ENCODE measurements around the gene AS3MT.
"Not testable (repeated sequence)": the region's sequence is repeated elsewhere in the genome, so short reads cannot be mapped to it uniquely, and the experiment has no call there.

The AS3MT gene

GRCh38 chr10:102845352-102845902 lies 23.8 kb upstream of the AS3MT start:
- Histone ChIP-seq H3K14ac (ENCODE audit: low read length in 2 of 2) (no peak overlapping the region), H2BK5ac (ENCODE audit: low read depth, low read length, poor library complexity, severe bottlenecking) (no peak overlapping the region), H3K23ac (ENCODE audit: low read length in 2 of 2) (no peak overlapping the region), H2AFZ (ENCODE audit: low read depth, low read length) (no peak overlapping the region), H2BK12ac (ENCODE audit: low read length in 2 of 2) (no peak overlapping the region), H3K4me3 (ENCODE audit: insufficient read depth in 1 of 2, low read depth in 1 of 2, low read length in 2 of 2) (no peak overlapping the region), H3K4ac (ENCODE audit: low read depth in 1 of 2, low read length in 2 of 2) (no peak overlapping the region), H2AK5ac (ENCODE audit: low read length, severe bottlenecking) (no peak overlapping the region), H3K18ac (ENCODE audit: low read depth in 1 of 2, low read length in 2 of 2) (no peak overlapping the region), H3K27ac (ENCODE audit: low read length, poor library complexity, severe bottlenecking) (no peak overlapping the region), H3K79me1 (replicated peaks; ENCODE audit: low read length, poor library complexity, severe bottlenecking) (no peaks in the 10 kb centered on the region), H4K8ac (ENCODE audit: low read length) (no peak overlapping the region), H3K27me3 (ENCODE audit: control insufficient read depth in 1 of 2, insufficient read depth in 1 of 2, low read length in 2 of 2) (peaks cover 5 to 11% of the 10 kb centered on the region in 2 experiments), H3K9me3 (ENCODE audit: control insufficient read depth, low read length) (peaks cover 3% of the 10 kb centered on the region), H3K36me3 (ENCODE audit: control insufficient read depth in 1 of 2, insufficient read depth in 2 of 2, low read depth in 1 of 2, low read length in 2 of 2) (no peaks in the 10 kb centered on the region), H3K9ac (ENCODE audit: low read length) (no peak overlapping the region), H3K4me1 (ENCODE audit: control insufficient read depth, insufficient read depth, low read depth, low read length) (no peaks in the 10 kb centered on the region), H3K4me2 (ENCODE audit: low read length, poor library complexity, severe bottlenecking) (no peak overlapping the region), H2BK120ac (ENCODE audit: low read depth, low read length) (no peak overlapping the region), H2BK15ac (ENCODE audit: low read depth, poor library complexity, severe bottlenecking) (no peak overlapping the region), H4K91ac (ENCODE audit: low read length) (peak overlapping the region; percentile 31)
- no peak for DNase-seq
- WGBS: 88% methylated on average over 7 of the region's 9 CpGs

- WGBS: 86% methylated on average over 8 of the region's 9 CpGs
- no peak overlapping the region for H4K91ac ChIP-seq (ENCODE audit: low read length)
Measured at GRCh38 chr10:102850025-102850518, 19.2 kb upstream of the AS3MT start.

GRCh38 chr10:102853237-102853636 lies 16.0 kb upstream of the AS3MT start:
- H3K27me3 ChIP-seq (ENCODE audit: control insufficient read depth in 1 of 2, insufficient read depth in 1 of 2, low read length in 2 of 2); H3K4ac ChIP-seq (ENCODE audit: low read depth in 1 of 2, low read length in 2 of 2); H3K18ac ChIP-seq (ENCODE audit: low read depth in 1 of 2, low read length in 2 of 2); DNase-seq; H3K27ac ChIP-seq (ENCODE audit: low read length, poor library complexity, severe bottlenecking); H2BK12ac ChIP-seq (ENCODE audit: low read length in 2 of 2); H4K91ac ChIP-seq (ENCODE audit: low read length); H2BK5ac ChIP-seq (ENCODE audit: low read depth, low read length, poor library complexity, severe bottlenecking); H2BK15ac ChIP-seq (ENCODE audit: low read depth, poor library complexity, severe bottlenecking); H2AFZ ChIP-seq (ENCODE audit: low read depth, low read length); H3K23ac ChIP-seq (ENCODE audit: low read length in 2 of 2); H4K8ac ChIP-seq (ENCODE audit: low read length); H2BK120ac ChIP-seq (ENCODE audit: low read depth, low read length); H3K36me3 ChIP-seq (ENCODE audit: control insufficient read depth in 1 of 2, insufficient read depth in 2 of 2, low read depth in 1 of 2, low read length in 2 of 2); H3K9ac ChIP-seq (ENCODE audit: low read length); H3K4me2 ChIP-seq (ENCODE audit: low read length, poor library complexity, severe bottlenecking); H3K4me3 ChIP-seq (ENCODE audit: insufficient read depth in 1 of 2, low read depth in 1 of 2, low read length in 2 of 2); H3K9me3 ChIP-seq (ENCODE audit: control insufficient read depth, low read length); H3K79me1 ChIP-seq (replicated peaks; ENCODE audit: low read length, poor library complexity, severe bottlenecking); H3K14ac ChIP-seq (ENCODE audit: low read length in 2 of 2); H2AK5ac ChIP-seq (ENCODE audit: low read length, severe bottlenecking); H3K4me1 ChIP-seq (ENCODE audit: control insufficient read depth, insufficient read depth, low read depth, low read length): not testable (repeated sequence)
- 93% methylated on average over 3 of the region's 7 CpGs for WGBS

More at GRCh38 chr10:102850025-102850518, 19.2 kb upstream of the AS3MT start:
- Histone ChIP-seq H3K4me1 (ENCODE audit: control insufficient read depth, insufficient read depth, low read depth, low read length) (peaks cover 2% of the 10 kb centered on the region), H2AK5ac (ENCODE audit: low read length, severe bottlenecking) (no peak overlapping the region), H3K9ac (ENCODE audit: low read length) (no peak overlapping the region), H3K4ac (ENCODE audit: low read depth in 1 of 2, low read length in 2 of 2) (no peak overlapping the region), H3K9me3 (ENCODE audit: control insufficient read depth, low read length) (no peaks in the 10 kb centered on the region), H3K27me3 (ENCODE audit: control insufficient read depth in 1 of 2, insufficient read depth in 1 of 2, low read length in 2 of 2) (no peaks in the 10 kb centered on the region), H3K18ac (ENCODE audit: low read depth in 1 of 2, low read length in 2 of 2) (no peak overlapping the region), H3K36me3 (ENCODE audit: control insufficient read depth in 1 of 2, insufficient read depth in 2 of 2, low read depth in 1 of 2, low read length in 2 of 2) (no peaks in the 10 kb centered on the region), H3K27ac (ENCODE audit: low read length, poor library complexity, severe bottlenecking) (no peak overlapping the region), H2BK120ac (ENCODE audit: low read depth, low read length) (no peak overlapping the region), H2BK12ac (ENCODE audit: low read length in 2 of 2) (no peak overlapping the region), H3K14ac (ENCODE audit: low read length in 2 of 2) (no peak overlapping the region), H4K8ac (ENCODE audit: low read length) (no peak overlapping the region), H2BK15ac (ENCODE audit: low read depth, poor library complexity, severe bottlenecking) (no peak overlapping the region), H3K23ac (ENCODE audit: low read length in 2 of 2) (no peak overlapping the region), H3K4me3 (ENCODE audit: insufficient read depth in 1 of 2, low read depth in 1 of 2, low read length in 2 of 2) (no peak overlapping the region), H2AFZ (ENCODE audit: low read depth, low read length) (no peak overlapping the region), H2BK5ac (ENCODE audit: low read depth, low read length, poor library complexity, severe bottlenecking) (no peak overlapping the region), H3K79me1 (replicated peaks; ENCODE audit: low read length, poor library complexity, severe bottlenecking) (peaks cover 1% of the 10 kb centered on the region), H3K4me2 (ENCODE audit: low read length, poor library complexity, severe bottlenecking) (no peak overlapping the region)
- no peak for DNase-seq

GRCh38 chr10:102855731-102856436 lies 13.4 kb upstream of the AS3MT start:
- not testable (repeated sequence) for H3K4me2 ChIP-seq (ENCODE audit: low read length, poor library complexity, severe bottlenecking); H3K36me3 ChIP-seq (ENCODE audit: control insufficient read depth in 1 of 2, insufficient read depth in 2 of 2, low read depth in 1 of 2, low read length in 2 of 2); H3K14ac ChIP-seq (ENCODE audit: low read length in 2 of 2); H3K9me3 ChIP-seq (ENCODE audit: control insufficient read depth, low read length); H2BK15ac ChIP-seq (ENCODE audit: low read depth, poor library complexity, severe bottlenecking); H2AK5ac ChIP-seq (ENCODE audit: low read length, severe bottlenecking); H4K91ac ChIP-seq (ENCODE audit: low read length); H3K27me3 ChIP-seq (ENCODE audit: control insufficient read depth in 1 of 2, insufficient read depth in 1 of 2, low read length in 2 of 2); H3K4ac ChIP-seq (ENCODE audit: low read depth in 1 of 2, low read length in 2 of 2); H2AFZ ChIP-seq (ENCODE audit: low read depth, low read length); H4K8ac ChIP-seq (ENCODE audit: low read length); H3K23ac ChIP-seq (ENCODE audit: low read length in 2 of 2); H3K4me1 ChIP-seq (ENCODE audit: control insufficient read depth, insufficient read depth, low read depth, low read length); H2BK120ac ChIP-seq (ENCODE audit: low read depth, low read length); H3K18ac ChIP-seq (ENCODE audit: low read depth in 1 of 2, low read length in 2 of 2); H2BK5ac ChIP-seq (ENCODE audit: low read depth, low read length, poor library complexity, severe bottlenecking); H2BK12ac ChIP-seq (ENCODE audit: low read length in 2 of 2)
- Histone ChIP-seq H3K4me3 (ENCODE audit: insufficient read depth in 1 of 2, low read depth in 1 of 2, low read length in 2 of 2) (peak overlapping the region in 1 of 2 experiments; percentile 91), H3K27ac (ENCODE audit: low read length, poor library complexity, severe bottlenecking) (peak overlapping the region; percentile 75), H3K79me1 (replicated peaks; ENCODE audit: low read length, poor library complexity, severe bottlenecking) (peaks cover 15% of the 10 kb centered on the region), H3K9ac (ENCODE audit: low read length) (peak overlapping the region; percentile 97)
- peak; percentile 99 for DNase-seq
- 10% methylated on average over 11 of the region's 11 CpGs for WGBS

All from mesenchymal stem cell (in vitro differentiated cells and primary cell).